Colonic mucosa (tissue), 4 donors: ENCODE data around the gene MMP13. TPM values are rescaled to one million over a fixed set of nuclear protein-coding genes. Genes with fewer than 3 reads are reported as not detected.

ENCODE experiments used
- DNase-seq: peaks from one replicate; pipeline ENCODE4 v3.0.0-alpha.2; 2020
- H3K27ac ChIP-seq: fragments of 200-600 bp; one replicate; pipeline ENCODE4 v1.8.0; 2021
- H3K27me3 ChIP-seq: fragments of 200-600 bp; one replicate; pipeline ENCODE4 v1.8.0; 2021
- H3K36me3 ChIP-seq: fragments of 200-600 bp; one replicate; pipeline ENCODE4 v1.8.0; 2021
- H3K4me1 ChIP-seq: fragments of 200-600 bp; one replicate; pipeline ENCODE4 v1.8.0; 2021; ENCODE audit warnings: mild to moderate bottlenecking
- H3K4me3 ChIP-seq: fragments of 200-600 bp; one replicate; pipeline ENCODE4 v1.8.0; 2021
- H3K9ac ChIP-seq, 2 donors: one replicate each; pipeline ENCODE4 v1.7.0; 2013; ENCODE audit warnings: control low read depth in 2 of 2, low read depth in 2 of 2, low read length in 2 of 2
- H3K9me3 ChIP-seq: fragments of 200-600 bp; one replicate; pipeline ENCODE4 v1.8.0; 2021
- intact Hi-C: fragments of 100-400 bp; cut with DNase I; formaldehyde crosslinking; loops from one replicate; pipeline ENCODE4 v1.14.1; 2022
- total RNA-seq, 2 donors: library from RNA; stranded (reverse); fragmentation: NEBNext Ultra II Directional in 1 of 2; extraction: Animal tissue kit (Norgen Biotek cat#: 25700) in 1 of 2; gene quantifications; one replicate each; pipeline ENCODE4 v1.2.1, GENCODE V29; 2021
- TF ChIP-seq, protein P1 (sequence below): fragments of 200-600 bp; IDR thresholded peaks from one replicate; pipeline ENCODE4 v1.8.0; 2022; ENCODE audit warnings: antibody characterized with exemption, mild to moderate bottlenecking
- donor health status: healthy.
- donor health status: DM: no; HTN: no; CAD: no.
- donor health status: DM: no; HTN: no; CAD: no.

Gene MMP13
- total RNA-seq, 2 donors from 2014 or later: not detected

DNA sequence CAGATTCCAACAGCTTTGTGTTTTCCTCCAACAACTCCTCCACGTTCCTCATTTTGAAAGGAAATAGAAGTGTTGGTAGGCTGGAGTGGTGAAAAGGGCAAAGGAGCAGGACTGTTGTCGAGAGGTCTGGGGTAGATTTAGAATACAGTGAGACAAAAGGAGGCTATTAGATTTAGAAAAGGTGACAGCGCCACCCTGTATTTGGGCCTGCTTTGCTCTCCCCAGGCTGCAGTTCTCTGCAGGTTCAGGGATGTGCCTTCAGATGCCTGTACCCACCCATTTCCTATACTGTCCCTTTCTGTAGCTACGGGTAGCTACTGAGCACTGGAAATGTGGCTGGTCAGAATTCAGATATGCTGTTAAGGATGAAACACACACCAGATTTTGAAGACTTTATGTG, 20.8 kb downstream of the MMP13 start:
- Histone ChIP-seq H3K9ac (no peak overlapping the region), H3K27me3 (no peaks in the 10 kb centered on the region), H3K27ac (no peak overlapping the region), H3K4me1 (no peaks in the 10 kb centered on the region), H3K9me3 (no peaks in the 10 kb centered on the region), H3K36me3 (no peaks in the 10 kb centered on the region), H3K4me3 (no peak overlapping the region)
- no peak for DNase-seq
- TF ChIP-seq, protein P1, sequence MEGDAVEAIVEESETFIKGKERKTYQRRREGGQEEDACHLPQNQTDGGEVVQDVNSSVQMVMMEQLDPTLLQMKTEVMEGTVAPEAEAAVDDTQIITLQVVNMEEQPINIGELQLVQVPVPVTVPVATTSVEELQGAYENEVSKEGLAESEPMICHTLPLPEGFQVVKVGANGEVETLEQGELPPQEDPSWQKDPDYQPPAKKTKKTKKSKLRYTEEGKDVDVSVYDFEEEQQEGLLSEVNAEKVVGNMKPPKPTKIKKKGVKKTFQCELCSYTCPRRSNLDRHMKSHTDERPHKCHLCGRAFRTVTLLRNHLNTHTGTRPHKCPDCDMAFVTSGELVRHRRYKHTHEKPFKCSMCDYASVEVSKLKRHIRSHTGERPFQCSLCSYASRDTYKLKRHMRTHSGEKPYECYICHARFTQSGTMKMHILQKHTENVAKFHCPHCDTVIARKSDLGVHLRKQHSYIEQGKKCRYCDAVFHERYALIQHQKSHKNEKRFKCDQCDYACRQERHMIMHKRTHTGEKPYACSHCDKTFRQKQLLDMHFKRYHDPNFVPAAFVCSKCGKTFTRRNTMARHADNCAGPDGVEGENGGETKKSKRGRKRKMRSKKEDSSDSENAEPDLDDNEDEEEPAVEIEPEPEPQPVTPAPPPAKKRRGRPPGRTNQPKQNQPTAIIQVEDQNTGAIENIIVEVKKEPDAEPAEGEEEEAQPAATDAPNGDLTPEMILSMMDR: no peak
- intact Hi-C loops: no loop called here

DNA sequence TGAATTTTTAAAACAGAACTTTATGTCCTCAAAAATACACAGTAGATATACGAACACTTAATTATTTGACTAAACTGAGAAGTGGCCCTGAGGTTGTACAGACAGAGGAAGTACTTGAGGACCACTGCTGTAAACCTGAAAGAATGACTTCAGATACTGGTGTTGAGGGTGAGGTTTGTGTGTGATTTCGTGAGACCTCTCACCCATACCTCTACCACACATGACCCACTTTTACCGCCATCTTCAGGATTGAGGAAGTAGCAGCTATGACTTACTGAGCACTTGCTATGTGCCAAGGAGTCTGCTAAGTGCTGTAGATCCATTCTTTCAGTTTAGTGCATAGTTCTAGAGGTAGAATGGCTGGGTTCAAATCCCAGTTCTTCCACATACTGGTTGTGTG, 21.9 kb downstream of the MMP13 start:
- intact Hi-C loops: no loop called here

DNA sequence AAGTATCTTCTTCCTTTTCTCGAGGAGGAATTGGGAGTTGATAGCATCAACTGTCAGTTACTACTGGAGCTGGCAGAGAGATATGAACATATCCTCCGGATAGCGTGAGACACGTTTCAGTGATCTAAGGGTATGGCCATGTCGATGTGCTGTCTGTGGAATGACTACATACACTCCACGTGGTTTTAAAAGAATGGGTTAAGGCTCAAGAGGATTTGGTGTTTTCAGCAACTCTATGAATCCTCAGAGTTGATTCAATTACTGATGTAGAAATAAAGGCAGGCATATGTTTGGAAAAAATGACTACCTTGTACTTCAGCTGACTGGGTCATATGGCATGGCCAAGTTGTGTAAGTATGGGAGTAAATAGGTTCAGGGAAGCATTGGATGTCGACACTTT, 22.9 kb downstream of the MMP13 start:
- no peaks in the 10 kb centered on the region for H3K27me3 ChIP-seq
- no peaks in the 10 kb centered on the region for H3K9me3 ChIP-seq
- H3K27ac ChIP-seq: no peak overlapping the region
- no peak overlapping the region for H3K4me3 ChIP-seq
- H3K9ac ChIP-seq: no peak overlapping the region
- TF ChIP-seq, protein P1: no peak
- H3K36me3 ChIP-seq: no peaks in the 10 kb centered on the region
- no peaks in the 10 kb centered on the region for H3K4me1 ChIP-seq
- no peak for DNase-seq
- intact Hi-C loops: no loop called here

More for the DNA sequence above, 21.9 kb downstream of the MMP13 start:
- TF ChIP-seq, protein P1: no peak
- Histone ChIP-seq H3K9me3 (no peaks in the 10 kb centered on the region), H3K27ac (no peak overlapping the region), H3K36me3 (no peaks in the 10 kb centered on the region), H3K4me1 (no peaks in the 10 kb centered on the region), H3K4me3 (no peak overlapping the region), H3K9ac (no peak overlapping the region), H3K27me3 (no peaks in the 10 kb centered on the region)
- DNase-seq: no peak

DNA sequence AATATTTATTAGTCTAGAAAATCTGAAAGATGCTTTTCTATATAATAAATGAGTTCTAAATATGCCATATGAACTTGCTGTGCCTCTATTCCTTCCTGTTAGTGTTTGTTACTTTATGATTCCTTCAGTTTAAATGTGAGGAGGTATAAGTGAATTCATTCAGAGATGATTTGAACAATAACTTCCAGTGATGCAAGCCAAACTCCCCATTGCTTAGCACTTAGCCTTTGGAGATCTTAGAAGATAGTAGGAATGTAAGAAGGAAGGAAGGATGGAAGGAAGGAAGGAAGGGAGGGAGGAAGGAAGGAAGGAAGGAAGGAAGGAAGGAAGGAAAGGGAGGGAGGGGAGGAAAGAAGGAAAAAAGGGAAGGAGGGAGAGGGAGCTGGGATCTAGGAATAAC, 25.1 kb downstream of the MMP13 start:
- intact Hi-C loops: no loop called here
- no peak for DNase-seq

DNA sequence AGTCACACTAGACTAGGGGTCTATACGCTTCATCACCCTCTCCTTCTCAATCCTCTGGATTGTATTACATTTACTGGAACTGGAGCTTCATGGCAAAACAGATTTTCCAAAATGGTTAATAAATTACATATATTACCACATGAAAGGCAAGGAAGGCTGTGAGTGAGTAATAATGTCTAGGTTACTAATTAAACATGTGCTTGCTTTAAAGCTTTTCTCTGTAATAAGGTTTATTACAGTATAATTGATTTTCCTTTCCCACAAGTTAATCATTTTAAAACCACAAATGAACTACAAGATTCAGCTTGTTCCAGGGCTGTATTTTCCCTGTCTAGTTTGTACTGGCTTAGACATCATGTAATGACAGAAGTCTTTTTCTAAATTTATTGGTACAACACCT, 25.6 kb downstream of the MMP13 start:
- H3K4me3 ChIP-seq: no peak overlapping the region
- no peak overlapping the region for H3K9ac ChIP-seq
- no peak overlapping the region for H3K27ac ChIP-seq
- TF ChIP-seq, protein P1: no peak
- no peaks in the 10 kb centered on the region for H3K27me3 ChIP-seq
- no peaks in the 10 kb centered on the region for H3K4me1 ChIP-seq
- no peaks in the 10 kb centered on the region for H3K36me3 ChIP-seq
- no peak for DNase-seq
- intact Hi-C loops: no loop called here
- no peaks in the 10 kb centered on the region for H3K9me3 ChIP-seq

More for the DNA sequence above, 25.1 kb downstream of the MMP13 start:
- no peak overlapping the region for H3K4me3 ChIP-seq
- no peaks in the 10 kb centered on the region for H3K9me3 ChIP-seq
- H3K27ac ChIP-seq: no peak overlapping the region
- H3K36me3 ChIP-seq: no peaks in the 10 kb centered on the region
- no peak overlapping the region for H3K9ac ChIP-seq
- TF ChIP-seq, protein P1: no peak
- H3K27me3 ChIP-seq: no peaks in the 10 kb centered on the region
- H3K4me1 ChIP-seq: no peaks in the 10 kb centered on the region

DNA sequence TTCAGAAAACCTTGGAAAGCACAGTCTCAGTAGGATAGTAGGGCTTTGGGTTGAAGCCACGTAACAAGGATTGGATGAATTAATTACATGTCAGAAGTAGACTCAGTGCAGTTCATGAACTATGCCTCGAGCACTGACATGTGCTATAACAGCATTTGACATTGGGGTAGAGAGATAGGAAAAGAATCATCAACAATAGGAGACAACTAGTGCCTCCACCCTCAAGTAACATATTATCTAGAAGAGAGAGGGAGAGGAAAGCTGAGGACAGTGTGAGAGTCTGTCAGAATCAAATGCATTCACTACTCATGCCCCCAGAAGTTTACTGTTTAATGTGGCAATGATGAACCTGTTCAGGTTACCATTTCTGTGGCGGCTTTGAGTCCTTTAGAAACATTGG, 26.4 kb downstream of the MMP13 start:
- no peak for DNase-seq
- H3K9ac ChIP-seq: no peak overlapping the region
- H3K27me3 ChIP-seq: no peaks in the 10 kb centered on the region
- no peaks in the 10 kb centered on the region for H3K9me3 ChIP-seq
- intact Hi-C loops: no loop called here
- H3K4me3 ChIP-seq: no peak overlapping the region
- TF ChIP-seq, protein P1: no peak
- H3K27ac ChIP-seq: no peak overlapping the region
- H3K36me3 ChIP-seq: no peaks in the 10 kb centered on the region
- no peaks in the 10 kb centered on the region for H3K4me1 ChIP-seq
